NCI-H1436 (cell line): ENCODE results near the gene UBA52.
"Not testable (repeated sequence)": the region's sequence is repeated elsewhere in the genome, so short reads cannot be mapped to it uniquely, and the experiment has no call there.

Experiments used
- DNase-seq: peaks from one replicate; lab custom pipeline; 2025; lab: John Stamatoyannopoulos, UW

UBA52 gene

GRCh38 chr19:18571564-18572344 is at the start of gene UBA52:
UBA52 (plus strand) TSS chr19:18571857; CDS start chr19:18573301, 1,444 bp downstream.
- peak; percentile 97 for DNase-seq

- DNase-seq, result peak; percentile 100
These were observed 49.4 kb upstream of the UBA52 start for GRCh38 chr19:18522124-18522861.

GRCh38 chr19:18522862-18523440 is 48.7 kb upstream of the UBA52 start:
- DNase-seq, result not testable (repeated sequence)

- DNase-seq, result no peak
These were observed 47.8 kb upstream of the UBA52 start for GRCh38 chr19:18523841-18524240.

GRCh38 chr19:18526316-18526715 is 45.3 kb upstream of the UBA52 start:
- no peak for DNase-seq

- no peak for DNase-seq
These were observed 41.9 kb upstream of the UBA52 start for GRCh38 chr19:18529782-18530181.

- no peak for DNase-seq
These were observed 40.2 kb upstream of the UBA52 start for GRCh38 chr19:18531485-18531884.

GRCh38 chr19:18532168-18532890 is 39.3 kb upstream of the UBA52 start:
- no peak for DNase-seq

GRCh38 chr19:18533058-18533457 is 38.6 kb upstream of the UBA52 start:
- DNase-seq, result no peak

- DNase-seq, result no peak
These were observed 35.2 kb upstream of the UBA52 start for GRCh38 chr19:18536475-18536874.

GRCh38 chr19:18537431-18537830 is 34.2 kb upstream of the UBA52 start:
- DNase-seq, result no peak

GRCh38 chr19:18538115-18538514 is 33.5 kb upstream of the UBA52 start:
- DNase-seq, result no peak

- no peak for DNase-seq
These were observed 32.3 kb upstream of the UBA52 start for GRCh38 chr19:18539372-18539771.

GRCh38 chr19:18540200-18540599 is 31.5 kb upstream of the UBA52 start:
- DNase-seq, result not testable (repeated sequence)

- DNase-seq, result no peak
These were observed 30.2 kb upstream of the UBA52 start for GRCh38 chr19:18541258-18541991.

GRCh38 chr19:18541992-18542940 is 29.4 kb upstream of the UBA52 start:
- DNase-seq, result no peak

GRCh38 chr19:18542941-18543813 is 28.5 kb upstream of the UBA52 start, which contains the start of gene FKBP8:
FKBP8 (minus strand) TSS chr19:18543573; CDS start chr19:18541970, 1,603 bp downstream.
- peak; percentile 85 for DNase-seq

GRCh38 chr19:18543814-18544475 is 27.7 kb upstream of the UBA52 start:
- peak; percentile 60 for DNase-seq

GRCh38 chr19:18551631-18552030 is 20.0 kb upstream of the UBA52 start:
- DNase-seq, result no peak
